HL-60/S4 treated with phorbol 12-myristate 13-acetate at 8.2 ng/mL for 4 days and 3 days (cell line): ENCODE measurements around the gene DCAF7.

Source experiments
- in situ Hi-C: fragments of 300-500 bp; cut with MboI; formaldehyde crosslinking; loops from 2 replicates; pipeline ENCODE4 v1.15.0; 2022; ENCODE audit warnings: low sequenced_read_pairs

The DCAF7 gene

DNA sequence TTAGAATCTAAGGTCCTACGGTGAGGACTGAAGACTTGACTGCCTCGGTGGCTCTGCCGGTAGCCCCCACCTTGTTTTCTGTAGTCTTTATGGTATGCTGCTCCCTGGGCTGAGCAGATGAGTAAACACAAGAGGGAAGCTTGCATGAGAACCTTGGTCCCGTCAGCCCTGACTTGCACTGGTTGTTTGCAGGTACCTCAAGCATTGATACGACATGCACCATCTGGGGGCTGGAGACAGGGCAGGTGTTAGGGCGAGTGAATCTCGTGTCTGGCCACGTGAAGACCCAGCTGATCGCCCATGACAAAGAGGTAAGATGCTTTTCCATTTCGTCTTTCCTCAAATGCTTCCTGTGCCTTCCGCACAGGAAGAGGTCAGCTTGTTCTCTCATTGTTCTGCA, 29.4 kb downstream of the DCAF7 start:
- in situ Hi-C loops = no loop called here

DNA sequence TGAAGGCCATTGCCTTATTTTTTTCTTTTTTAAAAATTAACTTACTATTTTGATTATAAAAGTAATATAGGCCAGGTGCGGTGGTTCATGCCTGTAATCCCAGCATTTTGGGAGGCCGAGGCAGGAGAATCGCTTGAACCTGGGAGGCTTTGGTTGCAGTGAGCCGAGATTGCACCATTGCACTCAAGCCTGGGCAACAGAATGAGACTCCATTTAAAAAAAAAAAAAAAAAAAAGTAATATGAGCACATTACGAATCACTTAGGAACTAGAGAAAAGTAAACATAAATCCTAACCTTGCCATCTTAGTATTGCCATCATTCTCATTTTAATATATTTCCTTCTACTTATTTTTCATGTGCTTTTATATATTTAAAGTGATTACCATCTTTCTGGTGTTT, 37.5 kb downstream of the DCAF7 start:
- in situ Hi-C loops = no loop called here

DNA sequence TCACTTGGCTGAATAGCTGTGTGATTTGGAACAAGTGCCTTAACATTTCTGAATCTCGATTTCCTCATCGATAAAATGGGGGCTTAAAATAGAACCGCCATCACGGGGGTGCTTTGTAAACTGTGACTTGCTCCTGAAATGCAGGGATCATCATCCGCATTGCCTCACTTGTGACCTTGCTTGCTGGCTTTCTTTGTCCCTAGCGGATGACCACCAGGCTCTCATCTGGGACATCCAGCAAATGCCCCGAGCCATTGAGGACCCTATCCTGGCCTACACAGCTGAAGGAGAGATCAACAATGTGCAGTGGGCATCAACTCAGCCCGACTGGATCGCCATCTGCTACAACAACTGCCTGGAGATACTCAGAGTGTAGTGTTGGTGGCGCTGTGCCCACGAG, 38.5 kb downstream of the DCAF7 start:
- in situ Hi-C loops = no loop called here

DNA sequence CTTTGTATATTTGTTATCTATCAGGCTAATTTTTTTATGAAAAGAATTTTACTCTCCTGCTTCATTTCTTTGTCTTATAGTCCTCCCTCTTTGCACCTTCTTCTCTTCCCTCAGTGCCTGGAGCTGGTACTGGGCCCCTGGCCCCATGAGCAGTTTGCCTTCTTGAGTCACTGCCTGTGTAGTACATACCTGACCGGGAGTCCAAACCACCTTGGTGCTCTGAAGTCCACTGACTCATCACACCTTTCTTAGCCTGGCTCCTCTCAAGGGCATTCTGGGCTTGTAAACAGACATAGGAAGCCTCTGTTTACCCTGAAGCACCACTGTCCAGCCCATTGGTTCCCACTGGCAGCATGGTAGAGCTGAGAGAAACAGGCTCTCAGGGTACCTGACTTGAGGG, 39.4 kb downstream of the DCAF7 start:
- in situ Hi-C loops = no loop called here

DNA sequence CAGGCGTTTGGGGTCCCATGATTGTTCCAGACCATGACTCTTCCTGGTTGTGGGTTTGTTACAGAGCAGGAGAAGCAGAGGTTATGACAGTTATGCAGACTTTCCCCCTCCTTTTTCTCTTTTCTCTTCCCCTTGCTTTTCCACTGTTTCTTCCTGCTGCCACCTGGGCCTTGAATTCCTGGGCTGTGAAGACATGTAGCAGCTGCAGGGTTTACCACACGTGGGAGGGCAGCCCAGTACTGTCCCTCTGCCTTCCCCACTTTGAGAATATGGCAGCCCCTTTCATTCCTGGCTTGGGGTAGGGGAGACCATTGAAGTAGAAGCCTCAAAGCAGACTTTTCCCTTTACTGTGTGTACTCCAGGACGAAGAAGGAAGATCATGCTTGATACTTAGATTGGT, 42.5 kb downstream of the DCAF7 start:
- in situ Hi-C loops = no loop called here

DNA sequence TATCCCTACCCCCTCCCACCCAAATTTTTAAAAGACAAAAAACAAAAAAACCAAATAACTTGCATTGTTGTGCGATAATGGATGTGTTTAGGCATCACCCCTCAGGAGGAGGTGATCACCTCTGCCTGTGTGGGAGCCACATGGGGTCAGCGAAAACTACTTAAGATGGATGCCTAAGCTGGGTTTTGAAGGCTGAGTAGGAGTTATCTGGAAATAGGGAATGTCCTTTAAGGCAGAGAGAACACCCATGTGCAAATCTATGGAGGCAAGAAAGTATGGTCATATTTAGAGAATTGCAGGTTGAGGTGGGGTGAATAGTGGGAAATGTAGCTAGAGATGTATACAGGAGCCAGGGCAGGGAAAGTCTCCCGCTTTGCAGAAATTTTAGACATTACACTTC, 44.9 kb downstream of the DCAF7 start:
- in situ Hi-C loops = no loop called here

DNA sequence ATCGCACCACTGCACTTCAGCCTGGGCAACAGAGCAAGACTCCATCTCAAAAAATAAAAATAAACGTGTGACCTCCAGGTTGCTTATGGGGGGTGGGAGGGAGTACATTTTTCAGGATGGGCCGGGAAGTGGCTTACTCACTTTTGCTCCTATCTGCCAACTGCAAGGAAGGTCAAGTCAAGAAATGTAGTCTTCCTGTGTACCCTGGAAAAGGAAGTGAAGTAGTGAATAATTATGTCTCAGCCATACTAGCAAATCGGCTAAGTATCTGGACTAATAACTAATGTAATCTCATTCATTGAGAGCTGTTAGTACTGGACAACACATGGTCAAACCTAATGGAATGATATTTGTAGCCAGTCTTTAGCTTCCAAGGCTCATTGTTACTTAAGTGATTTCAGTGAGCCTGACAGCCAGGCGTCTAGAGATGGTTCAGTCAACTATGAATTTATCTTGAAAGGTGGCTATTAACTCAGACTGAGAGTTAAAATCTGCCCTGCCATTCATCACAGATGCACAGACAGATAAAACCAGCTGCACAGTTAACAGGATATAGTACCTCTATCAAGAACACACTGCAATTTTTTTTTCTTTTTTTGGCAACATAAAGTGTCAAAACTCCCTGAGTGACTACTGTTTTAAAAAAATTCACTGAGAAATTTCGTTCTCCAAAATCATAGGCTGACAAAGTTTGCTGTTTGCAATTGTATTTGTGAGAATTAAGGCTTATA, 46.7 kb downstream of the DCAF7 start:
- in situ Hi-C loops = no loop called here

DNA sequence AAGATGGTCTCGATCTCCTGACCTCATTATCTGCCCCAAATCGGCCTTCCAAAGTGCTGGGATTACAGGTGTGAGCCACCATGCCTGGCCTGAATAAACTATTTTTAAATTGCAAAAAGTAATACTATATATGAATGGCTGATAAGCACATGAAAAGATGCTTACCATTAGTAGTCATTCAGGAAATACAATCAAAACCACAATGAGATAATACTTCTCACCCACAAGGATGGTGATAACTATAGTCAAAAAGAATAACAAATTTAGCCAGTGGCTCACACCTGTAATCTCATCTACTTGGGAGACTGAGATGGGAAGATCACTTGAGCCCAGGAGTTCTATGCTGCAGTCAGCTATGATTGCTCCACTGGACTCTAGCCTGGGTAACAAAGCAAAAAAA, 48.0 kb downstream of the DCAF7 start:
- in situ Hi-C loops = no loop called here

DNA sequence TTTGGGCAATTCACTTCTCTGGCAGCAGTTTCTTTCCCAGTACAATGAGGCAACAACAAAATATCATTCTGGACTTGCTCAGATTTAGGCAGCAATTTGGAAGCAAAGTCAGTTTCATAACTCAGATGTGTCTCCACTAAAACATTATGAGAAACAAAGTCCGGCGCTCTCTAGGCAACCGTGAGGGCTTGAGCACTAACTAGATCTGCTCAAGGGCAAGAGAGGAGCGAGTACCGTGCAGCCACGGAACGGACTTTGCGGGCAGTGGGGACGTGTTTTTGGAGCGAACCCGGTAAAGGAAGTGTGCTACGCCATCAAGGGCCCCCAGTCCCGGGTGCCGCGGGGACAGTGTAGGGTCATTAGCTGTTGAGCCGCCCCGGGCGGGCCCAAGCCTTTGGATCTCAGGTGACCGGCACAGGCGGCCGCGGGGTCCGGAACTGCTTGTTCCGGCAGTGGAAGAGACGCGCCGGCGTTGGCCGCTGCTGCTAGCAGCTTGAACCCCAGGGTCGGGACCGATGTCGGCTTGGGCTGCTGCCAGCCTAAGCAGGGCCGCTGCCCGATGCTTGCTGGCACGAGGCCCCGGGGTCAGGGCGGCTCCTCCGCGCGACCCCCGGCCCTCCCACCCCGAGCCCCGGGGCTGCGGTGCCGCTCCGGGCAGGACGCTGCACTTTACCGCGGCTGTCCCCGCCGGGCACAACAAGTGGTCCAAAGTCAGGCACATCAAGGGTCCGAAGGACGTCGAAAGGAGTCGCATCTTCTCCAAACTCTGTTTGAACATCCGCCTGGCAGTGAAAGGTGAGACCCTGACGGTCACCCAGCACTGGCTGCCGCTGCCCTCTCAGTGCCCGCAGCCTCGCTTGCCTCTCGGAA, 50.5 kb downstream of the DCAF7 start, which contains the start of gene TACO1:
TSS of gene TACO1 (plus strand) at position 327 of the 870 bp plus-strand sequence. CDS start at position 516, 189 bp downstream.
- in situ Hi-C loops = loop anchor here (10.0 kb wide), 1 partner anchor 176 kb away; no protein-coding TSS in a partner anchor

DNA sequence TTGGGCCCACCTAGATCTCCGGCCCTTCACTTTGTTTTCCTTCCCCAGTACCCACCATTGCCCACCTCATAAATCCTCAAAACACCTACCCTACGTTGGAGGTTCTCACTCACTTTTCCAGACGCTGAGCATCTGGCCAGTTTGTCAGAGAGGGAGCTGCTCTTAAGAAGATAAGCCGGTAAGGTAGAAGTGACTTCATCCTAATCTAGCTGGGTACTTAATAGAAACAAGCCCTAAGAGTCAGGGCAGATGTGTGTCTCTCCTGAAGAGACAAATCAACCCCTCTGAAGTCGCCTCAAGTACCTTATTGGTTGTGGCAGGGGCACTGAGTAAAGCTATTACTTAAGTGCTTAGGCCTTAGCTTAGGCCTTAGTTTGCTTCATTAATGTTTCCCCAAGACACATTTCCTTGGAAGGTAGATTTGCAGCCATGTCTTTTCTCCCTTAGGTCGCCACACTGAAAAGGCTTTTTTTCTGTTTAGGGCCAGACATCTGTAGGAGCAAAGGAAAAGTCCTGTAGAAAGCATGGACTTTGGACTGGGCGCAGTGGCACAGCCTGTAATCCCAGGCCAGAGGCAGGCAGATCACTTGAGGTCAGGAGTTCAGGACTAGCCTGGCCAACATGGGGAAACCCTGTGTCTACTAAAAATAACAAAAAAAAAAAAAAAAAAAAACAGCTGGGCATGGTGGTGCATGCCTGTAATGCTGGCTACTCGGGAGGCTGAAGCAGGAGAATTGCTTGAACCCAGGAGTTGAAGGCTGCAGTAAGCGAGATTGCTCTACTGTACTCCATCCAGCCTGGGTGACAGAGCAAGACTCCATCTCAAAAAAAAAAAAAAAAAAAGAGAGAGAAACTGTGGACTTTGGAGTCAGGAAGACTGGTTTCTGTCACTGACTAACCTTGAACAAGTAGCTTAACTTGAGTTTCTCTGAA, 51.4 kb downstream of the DCAF7 start:
- in situ Hi-C loops = loop anchor here (10.0 kb wide), 1 partner anchor 177 kb away; no protein-coding TSS in a partner anchor

DNA sequence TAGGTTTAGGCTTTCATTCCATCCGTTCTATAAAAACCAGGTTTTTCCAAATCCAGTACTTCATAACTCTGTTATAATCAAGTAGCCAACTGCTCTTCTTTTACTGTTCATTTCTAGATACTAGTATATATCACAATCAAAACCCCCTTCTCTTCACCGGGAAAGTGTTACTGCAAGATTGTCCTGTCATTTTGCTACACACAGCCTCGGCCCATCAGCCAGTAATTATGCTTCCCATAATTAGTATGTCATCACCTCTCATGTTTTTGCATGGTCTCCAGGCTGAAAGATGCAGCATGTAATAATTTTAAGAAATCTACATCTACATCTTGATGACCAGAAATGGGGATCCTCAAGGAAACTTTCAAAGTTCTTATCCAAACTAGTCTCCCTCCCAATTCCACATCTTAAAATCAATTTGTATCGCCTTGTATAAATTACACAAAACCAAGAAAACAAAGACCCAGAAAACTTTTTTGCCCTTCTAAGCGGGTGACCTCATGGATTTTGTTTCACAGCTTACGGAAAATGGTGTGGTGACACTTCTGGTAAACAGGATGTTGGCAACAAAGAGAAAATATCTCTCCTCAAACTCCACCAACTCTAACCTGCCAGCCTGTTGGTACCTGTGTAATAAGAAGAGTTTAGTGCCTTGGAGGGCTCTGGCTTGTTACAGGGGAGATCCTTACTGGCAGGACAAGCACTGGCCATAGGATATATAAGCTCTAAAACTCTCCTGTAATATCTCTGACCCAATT, 59.7 kb downstream of the DCAF7 start:
- in situ Hi-C loops = loop anchor here (10.0 kb wide), 1 partner anchor 185 kb away; no protein-coding TSS in a partner anchor

DNA sequence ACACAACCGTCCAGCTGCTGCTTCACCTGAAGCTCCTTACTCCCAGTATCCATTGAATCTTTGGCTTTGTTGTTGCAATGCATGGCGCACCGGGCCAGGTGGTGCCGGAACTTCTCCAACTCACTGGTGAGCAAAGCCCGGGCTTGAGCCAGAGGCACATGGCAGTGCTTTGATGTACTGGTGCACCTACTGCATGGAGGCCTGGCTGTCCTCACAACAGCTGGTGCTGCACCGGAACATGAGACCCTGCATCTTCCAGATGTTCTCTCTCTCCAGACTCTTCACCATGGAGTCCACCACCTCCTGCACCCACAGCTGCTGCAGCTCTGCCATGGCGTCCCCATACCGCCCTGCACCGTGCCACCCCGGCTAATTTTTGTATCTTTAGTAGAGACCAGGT, 60.6 kb downstream of the DCAF7 start:
- in situ Hi-C loops = no loop called here

DNA sequence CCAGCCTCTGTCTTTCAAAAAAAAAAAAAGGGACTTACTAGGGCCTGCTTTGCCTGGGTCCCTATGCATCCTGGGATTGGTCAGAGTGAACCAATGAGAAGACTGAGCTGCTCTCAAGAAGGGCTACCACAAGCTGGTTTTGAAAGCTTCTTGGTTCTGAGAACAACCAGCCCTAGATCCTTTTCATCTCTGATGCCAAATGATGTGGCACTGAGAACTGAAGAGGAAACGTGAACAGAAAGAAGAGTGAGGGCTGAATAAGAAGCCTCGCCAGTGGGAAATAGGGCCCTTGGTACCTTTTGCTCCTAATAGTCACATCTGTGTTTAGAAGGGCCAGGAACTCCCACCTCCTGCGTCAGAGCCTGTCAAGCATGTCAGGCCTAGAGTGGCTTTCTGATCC, 61.1 kb downstream of the DCAF7 start:
- in situ Hi-C loops = no loop called here

DNA sequence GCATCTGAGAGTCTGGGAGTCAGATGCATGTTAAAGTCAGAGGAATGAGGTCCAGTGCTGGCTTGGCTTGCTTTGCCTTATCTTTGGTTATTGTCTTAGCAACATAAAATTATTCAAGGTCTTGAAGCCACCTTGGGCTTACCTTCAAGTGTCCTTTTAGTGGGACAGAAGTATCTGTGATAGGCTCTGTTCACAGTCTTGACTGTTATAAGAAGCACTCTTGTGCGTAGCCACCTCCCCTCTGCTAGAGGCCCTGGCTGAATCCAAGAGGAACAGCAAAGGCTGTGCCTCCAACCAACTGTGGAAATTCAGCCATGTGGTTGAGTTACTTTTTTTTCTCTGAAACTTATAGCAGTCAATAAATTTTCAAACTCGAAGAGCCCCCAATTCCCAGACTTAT, 63.4 kb downstream of the DCAF7 start:
- in situ Hi-C loops = no loop called here

DNA sequence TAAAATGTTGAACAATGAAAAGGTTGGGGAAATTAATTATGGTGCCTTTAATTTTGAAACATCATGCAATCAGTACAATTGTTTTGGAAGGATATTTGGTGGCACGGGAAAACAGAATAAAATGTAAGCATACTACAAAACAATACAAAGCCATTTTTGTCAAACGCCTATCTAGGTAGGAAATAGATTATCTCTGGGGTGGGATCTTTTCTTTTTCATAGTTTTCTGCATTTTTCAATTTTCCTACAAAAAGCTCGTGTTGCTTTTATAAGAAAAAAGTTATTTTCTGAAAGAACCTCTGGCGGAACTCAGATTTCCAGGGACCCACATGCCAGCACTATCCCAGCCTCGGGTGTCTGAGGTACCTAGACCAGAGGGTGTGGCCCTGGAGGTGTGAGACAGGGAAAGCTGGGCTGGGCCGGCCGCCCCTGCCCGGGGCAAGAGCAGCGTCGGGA, 71.0 kb downstream of the DCAF7 start:
- in situ Hi-C loops = no loop called here

DNA sequence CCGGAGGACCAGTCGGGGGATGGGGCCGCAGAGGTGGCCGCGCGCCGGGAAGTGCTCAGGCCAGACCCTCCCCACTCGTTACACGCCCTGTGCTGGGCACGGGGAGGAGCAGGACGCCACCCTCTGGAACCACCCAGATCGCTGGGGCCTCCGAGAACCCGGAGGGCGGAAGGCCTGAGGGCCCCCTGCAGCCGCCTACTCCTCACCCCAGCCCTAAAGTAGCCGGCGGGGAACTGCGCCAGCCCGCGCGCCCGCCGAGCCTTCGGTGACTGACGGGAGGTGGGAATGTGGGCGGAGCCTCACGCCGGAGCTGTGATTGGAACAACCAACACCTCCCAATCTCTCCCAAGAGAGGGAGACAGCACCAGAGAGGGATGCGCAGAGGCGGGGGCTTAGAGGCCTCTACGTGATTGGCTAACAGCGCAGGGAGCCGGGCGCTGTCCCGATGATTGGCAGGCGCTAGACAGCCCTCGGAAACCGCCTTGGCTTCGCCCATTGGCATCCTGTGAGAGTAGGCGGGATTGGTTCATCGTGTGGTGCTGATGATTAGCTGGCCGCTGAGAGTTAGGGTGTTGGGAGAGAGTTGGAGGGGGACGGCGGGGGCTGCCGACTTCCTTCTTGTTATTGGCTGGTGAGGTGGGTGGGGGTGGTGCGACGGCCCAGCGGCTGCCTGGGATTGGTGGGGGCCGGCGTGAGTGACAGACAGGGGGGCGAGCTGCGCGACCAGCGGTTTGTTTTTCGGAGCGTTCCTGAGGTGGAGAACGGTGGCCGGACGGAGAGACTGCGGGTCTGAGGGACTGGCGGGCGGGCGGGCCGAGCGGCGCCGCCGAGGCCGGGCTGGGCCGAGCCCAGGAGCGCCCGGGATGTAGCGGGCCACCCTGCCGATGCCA, 71.7 kb downstream of the DCAF7 start, which contains the start of gene MAP3K3:
TSS of gene MAP3K3 (plus strand) at position 734 of the 890 bp plus-strand sequence. CDS start 343 bp downstream, outside the sequence.
- in situ Hi-C loops = no loop called here

DNA sequence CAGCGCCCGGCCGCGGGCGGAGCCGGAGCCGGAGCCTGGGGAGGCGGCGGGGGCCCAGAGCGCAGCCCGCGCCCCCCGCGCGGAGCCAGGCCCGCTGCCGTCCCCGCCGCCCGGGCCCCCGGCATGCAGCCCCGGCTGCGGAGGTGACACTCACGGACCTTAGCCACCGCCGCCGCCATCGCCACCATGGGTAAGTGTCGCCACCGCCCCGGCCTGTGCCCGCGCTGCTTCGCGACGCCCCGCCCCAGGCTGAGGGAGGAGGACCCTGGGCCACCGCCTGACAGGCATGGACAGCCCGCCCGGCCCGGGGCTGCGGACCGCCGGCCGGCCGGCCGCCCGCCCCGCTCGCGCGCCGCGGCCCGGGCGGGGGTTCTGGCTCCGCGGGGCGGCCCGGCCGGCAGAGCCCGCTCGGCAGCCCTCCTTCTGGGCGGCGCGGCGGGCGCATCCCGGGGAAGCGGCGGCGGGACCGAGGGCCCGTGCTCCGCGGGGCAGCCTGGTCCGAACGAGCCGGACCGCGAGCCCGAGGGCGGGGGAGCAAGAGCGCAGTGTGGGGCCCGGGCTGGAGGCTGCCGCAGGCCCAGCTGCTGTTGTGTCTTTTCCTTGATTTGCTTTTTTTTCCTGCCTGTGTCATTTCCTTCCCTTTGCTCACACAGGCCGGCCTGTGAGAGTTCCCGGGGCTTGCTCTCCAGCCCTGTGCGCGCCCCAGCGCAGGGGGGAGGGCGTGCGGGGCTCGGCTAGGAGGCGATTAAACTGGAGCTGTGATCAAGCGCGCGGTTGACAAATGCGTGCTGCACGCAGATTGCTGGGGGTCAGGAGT, 72.5 kb downstream of the DCAF7 start:
- in situ Hi-C loops = no loop called here
